Measurements from ENCODE around the gene ZIC2.

The ZIC2 gene

DNA sequence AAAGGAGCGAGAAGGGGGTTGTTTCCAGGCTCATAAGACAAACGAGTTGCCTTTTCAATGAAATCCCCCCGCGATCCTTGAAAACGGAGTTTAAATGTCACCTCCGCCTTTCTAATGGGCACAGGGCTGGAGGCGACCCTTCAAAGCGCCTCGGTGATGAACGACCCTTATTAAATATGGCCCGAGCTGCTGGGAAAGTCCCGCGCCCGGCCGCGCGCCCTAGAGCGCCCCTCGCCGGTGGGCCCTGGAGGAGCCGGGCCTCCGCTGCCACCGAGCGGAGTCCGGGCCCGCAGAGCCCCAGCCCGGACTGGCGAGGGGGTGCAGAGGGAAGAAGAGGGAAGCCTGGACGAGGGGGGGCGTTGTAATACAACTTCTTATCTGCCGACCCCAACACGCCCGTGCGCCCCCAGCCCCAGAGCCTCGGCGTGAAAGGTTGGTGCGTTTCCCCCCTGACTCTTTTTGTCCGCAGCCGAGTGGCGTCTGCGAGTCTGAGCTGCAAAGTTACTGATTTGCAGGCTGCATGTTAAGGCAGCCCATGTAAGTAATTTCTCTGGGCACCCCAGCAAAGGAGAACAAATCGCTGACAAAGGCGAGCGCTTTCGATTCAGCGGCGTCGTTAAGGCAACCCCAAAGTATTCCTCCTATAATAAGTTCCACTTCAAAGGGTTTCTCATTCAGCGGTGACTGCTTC is 21.9 kb upstream of the ZIC2 start:
- DNase-seq: peak in 2 of 14 donors; percentile 38 to 55

DNA sequence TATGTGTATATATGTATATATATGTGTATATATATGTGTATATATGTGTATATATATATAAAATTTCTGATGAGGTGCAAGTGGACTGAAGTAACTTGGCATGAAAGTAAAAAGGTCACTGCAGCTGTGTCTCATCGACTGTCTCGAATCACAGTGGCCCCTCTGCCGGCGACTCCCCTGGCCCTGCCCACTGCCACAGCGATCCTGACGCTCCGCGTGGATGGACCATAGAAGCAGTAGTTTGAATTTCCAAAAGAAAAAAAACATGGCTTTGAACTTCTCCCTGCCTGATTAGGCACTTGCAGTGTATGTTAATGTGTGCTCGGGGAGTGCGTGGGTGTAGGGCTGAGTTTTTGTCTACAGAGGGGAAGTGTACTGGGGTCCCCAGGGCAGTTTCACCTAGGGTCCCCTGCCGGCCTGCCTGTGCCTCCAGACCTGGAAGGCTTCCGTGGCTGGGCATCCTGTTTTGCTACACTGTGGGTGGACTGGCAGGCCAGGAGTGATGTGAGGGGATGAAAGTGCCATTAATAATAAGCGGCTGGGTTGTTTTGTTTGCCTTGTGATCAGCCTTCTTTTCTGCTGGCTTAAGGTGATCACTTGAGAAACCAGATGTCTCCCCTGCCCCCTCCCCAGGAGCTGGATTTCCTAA is 20.8 kb upstream of the ZIC2 start:
- peak in 1 of 14 donors; percentile 75 for DNase-seq

GRCh38 chr13:99961636-99962035 is 19.9 kb upstream of the ZIC2 start:
- peak in 1 of 14 donors; percentile 71 for DNase-seq

DNA sequence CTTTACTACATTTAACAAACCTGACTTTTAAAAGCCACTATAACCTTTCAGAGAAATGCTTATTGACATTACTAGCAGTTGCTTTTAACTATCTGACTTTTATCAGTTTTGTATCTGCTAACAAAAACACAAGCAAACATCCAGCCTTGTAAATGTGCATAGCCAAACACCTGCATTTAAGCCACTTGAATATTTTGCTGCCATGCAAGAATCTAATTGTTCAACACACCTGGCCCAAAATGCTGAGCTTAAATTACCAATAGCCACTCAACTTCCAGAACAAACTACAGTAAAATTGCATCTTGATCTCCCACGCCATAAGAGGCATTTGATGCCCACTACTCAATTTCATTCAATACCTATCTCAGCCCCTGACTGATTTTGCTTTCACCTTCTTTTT is 19.3 kb upstream of the ZIC2 start:
- DNase-seq: peak in 1 of 14 donors; percentile 57

GRCh38 chr13:99963816-99964339 is 17.7 kb upstream of the ZIC2 start:
- DNase-seq: peak in 1 of 14 donors; percentile 34

- peak in 1 of 14 donors; percentile 82 for DNase-seq
Measured at GRCh38 chr13:99965329-99966000, 16.1 kb upstream of the ZIC2 start.

DNA sequence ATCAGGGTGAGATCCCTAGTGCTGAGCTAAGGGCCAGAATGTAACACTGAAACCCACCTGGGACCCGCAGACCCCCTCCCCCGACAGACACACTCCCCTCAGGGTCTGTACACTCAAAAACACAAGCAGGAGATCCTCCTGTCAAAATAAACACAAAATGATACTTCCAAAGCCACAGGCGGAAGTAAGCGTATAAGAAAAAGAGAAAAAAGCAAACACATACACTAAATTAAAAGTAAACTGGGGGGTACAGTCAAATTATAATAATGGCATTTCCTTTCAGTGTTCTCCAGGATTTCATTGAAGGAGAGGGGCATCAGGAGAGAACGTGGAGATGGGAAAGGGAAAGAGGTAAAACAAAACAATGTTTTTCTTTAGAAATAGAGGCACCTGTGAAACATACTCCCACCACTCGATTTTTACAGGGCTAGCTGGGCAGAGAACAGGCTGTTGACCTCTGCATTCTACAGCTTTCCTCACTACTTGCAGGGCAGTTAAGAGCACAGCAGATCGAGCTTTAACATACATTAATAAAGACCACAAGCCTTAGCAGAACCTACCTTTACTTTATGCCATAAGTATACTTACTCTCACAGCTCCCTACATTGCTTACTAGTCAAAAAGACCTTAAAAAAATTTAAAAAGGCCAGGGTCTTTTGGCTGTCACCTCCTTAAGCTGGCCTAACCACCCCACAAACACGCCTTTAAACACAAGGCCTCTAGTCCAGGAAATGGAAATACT is 15.3 kb upstream of the ZIC2 start:
- DNase-seq: peak in 1 of 14 donors; percentile 57

DNA sequence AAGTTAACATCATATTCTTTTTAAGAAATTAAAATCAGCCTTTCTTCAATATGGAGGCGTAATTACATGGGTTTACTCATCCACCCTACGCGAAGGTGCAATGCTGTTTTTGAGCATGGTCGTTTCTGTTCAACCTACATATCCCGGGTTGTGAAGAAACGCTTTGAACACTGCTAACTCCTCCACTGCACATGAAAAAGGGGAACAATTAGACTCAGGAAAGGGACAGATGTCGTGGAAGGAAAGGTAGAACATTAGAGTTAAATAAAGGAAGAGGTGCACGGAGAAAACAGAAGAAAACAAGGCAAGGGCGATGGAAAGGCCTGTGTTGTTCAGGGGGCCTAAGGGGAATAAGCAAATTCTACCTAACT is 14.1 kb upstream of the ZIC2 start:
- peak in 1 of 14 donors; percentile 70 for DNase-seq

DNA sequence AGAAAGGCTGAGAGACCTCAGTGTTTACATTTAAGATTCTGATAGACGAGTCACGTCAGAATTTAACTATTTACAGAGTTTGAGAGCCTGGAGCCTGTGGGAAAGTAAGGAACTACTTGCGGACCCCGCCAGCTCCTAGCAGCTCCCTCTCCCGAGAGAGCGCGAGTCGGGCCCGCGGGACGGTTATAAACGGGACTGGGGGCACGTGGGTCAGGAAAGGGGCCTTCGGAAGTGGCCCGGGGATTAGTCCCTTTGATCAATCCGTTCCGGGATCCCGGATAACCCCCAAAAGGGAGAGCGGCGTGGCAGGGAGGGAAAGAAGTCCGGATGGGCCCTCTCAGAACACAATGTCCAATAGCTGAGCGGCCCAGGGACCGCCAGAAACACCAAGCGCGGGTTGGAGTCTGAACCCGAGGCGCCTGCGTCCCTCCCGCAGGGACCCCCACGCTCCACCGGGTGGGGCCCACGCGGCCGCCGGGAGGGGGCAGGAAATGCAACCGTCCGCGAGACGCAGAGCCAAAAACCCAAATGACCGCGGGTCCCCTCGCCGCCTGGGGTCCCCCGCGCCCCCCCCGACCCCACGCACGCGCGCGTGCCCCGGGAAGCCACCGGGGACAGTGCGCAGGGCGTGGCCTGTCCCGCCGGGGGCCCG is 13.6 kb upstream of the ZIC2 start:
- DNase-seq: peak in 2 of 14 donors; percentile 50 to 77

DNA sequence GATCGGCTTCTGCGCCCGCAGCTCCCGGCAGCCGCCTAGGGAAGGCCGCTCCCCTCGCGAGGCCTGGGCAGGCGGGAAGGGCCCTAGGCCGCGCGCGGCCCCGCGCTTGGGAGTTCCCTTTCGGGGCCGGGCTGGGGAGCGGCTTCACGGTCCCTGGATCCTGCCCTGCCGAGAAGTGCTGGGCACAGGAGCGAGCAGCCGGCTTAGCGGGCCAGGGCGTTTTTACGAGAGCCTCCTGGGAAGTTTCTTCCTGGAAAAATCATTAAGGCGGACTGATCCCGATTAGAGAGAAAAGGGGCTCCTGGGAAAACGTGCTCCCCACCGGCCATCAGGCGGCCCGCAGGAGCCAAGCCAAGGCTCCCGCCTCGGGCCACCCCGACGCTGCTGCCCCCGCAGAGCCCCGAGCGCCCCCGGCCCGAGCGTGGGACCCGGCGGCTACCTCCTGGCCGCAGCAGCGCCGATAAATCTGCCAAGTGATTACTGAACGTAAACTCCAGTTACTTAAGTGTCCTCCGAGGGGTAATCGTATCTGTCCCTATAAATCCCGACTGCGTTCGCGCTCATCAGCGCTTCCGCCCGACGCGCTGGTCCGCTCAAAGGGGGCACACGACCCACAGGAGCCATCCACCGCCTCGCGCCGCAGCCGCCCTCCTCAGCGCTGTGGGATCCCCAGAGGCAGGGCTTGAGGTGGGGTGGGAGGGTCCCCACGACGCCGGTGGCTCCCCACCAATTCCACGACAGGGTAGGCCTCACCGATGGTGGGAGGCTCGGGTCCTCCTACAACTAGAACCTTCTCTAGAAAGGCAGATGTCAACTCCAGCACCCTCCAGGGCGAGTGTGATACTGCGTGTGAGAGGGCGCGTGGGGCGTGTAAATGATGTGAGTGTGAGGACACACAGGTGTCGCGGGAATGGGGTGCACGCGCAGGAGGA is 12.8 kb upstream of the ZIC2 start:
- no peak for DNase-seq

DNA sequence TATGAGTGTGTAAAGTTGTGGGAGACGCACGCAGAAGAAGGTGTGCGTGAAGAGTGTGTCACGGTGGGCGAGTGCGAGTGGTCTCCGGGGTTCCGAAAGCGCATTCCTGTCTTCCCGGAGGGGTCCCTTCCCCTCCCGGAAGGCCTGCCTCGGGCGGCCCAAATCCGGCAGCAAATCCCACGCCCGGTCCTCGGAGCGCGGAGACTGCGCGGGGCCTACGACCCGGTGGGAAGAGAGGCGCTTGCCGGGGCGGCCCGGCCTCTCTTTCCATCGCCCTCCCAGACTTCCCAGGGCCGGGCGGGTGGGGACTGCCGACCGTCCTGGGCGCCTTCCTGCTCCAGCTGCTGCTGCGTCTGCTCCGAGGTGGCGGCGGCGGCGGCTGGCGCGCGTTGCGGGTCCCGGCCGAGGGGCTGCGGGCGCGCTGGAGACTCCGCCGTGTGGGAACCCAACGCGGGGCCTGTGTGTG is 12.1 kb upstream of the ZIC2 start:
- DNase-seq: no peak

- DNase-seq: peak in 1 of 14 donors; percentile 88
Measured at GRCh38 chr13:99969919-99970650, 11.5 kb upstream of the ZIC2 start.

- peak in 1 of 14 donors; percentile 29 for DNase-seq
Measured at GRCh38 chr13:99970651-99971575, 10.7 kb upstream of the ZIC2 start.

DNA sequence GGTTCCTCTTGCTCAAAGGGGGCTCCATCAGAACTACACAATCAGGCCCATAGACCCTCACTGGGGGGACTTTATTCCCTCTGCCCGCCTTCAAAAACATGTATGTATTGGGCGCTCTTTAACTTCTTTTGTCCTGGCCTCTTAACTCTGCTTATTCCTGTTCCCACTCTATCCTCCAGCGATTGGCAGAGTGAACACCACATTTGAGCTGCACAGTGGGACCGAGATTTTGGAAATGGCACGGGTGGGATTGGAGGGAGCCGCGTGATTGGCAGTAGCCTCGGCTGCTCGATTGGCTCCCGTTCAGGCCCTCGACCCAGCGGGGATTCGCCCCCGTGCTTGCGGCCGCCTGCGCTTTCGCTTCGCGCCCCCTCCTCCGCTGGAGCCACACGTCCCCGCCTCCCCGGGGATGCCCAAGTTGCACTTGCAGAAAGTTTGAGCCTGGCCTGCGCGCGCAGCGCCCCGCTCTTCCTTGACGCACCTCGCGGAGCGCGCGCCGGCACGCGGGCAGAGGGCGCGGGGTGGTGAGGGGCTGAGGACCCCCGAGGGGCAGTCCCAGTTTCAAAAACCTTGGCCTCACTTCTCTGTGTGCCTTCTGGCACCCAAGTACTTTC is 9.9 kb upstream of the ZIC2 start, which contains the start of gene ZIC5:
Gene ZIC5, minus strand, starts transcription at position 192 of the 614 bp plus-strand sequence. Its CDS starts 164 bp downstream, at position 28.
- peak in 1 of 14 donors; percentile 50 for DNase-seq

GRCh38 chr13:99972190-99972731 is 9.3 kb upstream of the ZIC2 start:
- DNase-seq: no peak

- no peak for DNase-seq
Measured at GRCh38 chr13:99973163-99973807, 8.3 kb upstream of the ZIC2 start.

DNA sequence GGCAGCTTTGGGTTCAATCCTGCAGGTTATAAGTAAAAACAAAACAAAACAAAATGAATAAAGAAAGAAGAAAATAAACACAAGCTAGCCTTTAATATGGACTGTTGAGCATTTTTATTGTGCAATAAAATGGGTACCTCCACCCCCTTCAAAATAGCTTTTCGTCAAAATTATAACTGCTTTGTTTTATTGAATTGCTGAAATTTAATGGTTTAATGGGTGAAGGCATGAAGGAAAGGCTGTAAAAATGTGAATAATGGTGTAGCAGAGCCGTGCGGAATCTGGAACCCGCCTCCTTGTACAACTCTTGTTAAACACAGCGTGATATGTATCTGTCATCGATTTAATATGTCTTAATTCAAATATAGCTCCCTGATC is 7.8 kb upstream of the ZIC2 start:
- no peak for DNase-seq

Data from C1 segment of cervical spinal cord (tissue), 14 donors.